K562 (cell line): ENCODE data around the gene FFAR1. TPM values are rescaled to one million over a fixed set of nuclear protein-coding genes. Genes with fewer than 3 reads are reported as not detected.

Experiments used
- ARID1B ChIP-seq: fragments of 450-650 bp; IDR thresholded peaks from 2 replicates; pipeline ENCODE4 v1.6.1; 2016; ENCODE audit warnings: antibody characterized with exemption, mild to moderate bottlenecking, inconsistent platforms
- ARNT ChIP-seq, 2 experiments: fragments of 450-650 bp; IDR thresholded peaks; 2 replicates each; pipeline ENCODE4 v1.6.1; 2016; ENCODE audit warnings: mild to moderate bottlenecking in 1 of 2
- CHCHD3 ChIP-seq: fragments of 250-450 bp; sonication (Bioruptor Pico); IDR thresholded peaks from 2 replicates; pipeline ENCODE4 v2.1.2; 2022; ENCODE audit warnings: mild to moderate bottlenecking
- CHD1 ChIP-seq: fragments of 200-600 bp; sonication (generic); IDR thresholded peaks from one replicate; pipeline ENCODE4 v1.6.1; 2012; ENCODE audit warnings: mild to moderate bottlenecking, moderate library complexity, low read length, inconsistent platforms
- ETV6 ChIP-seq, 3 experiments: fragments of 150-350 bp in 1 of 3; sonication (generic) in 1 of 3; formaldehyde crosslinking in 1 of 3; IDR thresholded peaks; 2 replicates each; pipeline versions ENCODE4 v1.6.1 to v1.8.0; 2014 to 2022; ENCODE audit warnings: borderline replicate concordance in 2 of 3, low read depth in 2 of 3, antibody characterized with exemption in 1 of 3, low read length in 1 of 3, mild to moderate bottlenecking in 1 of 3, missing genetic modification reagents in 1 of 3
- FOXA1 ChIP-seq: fragments of 450-650 bp; IDR thresholded peaks from 2 replicates; pipeline ENCODE4 v1.6.1; 2016; ENCODE audit warnings: mild to moderate bottlenecking, borderline replicate concordance
- GMEB1 ChIP-seq: fragments of 250-450 bp; sonication (Bioruptor Pico); IDR thresholded peaks from 2 replicates; pipeline ENCODE4 v1.4.0; 2020; ENCODE audit warnings: mild to moderate bottlenecking
- IRF9 ChIP-seq: fragments of 450-650 bp; IDR thresholded peaks from 2 replicates; pipeline ENCODE4 v1.6.1; 2016; ENCODE audit warnings: missing biosample characterization, missing genetic modification characterization
- L3MBTL2 ChIP-seq: fragments of 450-650 bp; IDR thresholded peaks from 2 replicates; pipeline ENCODE4 v1.6.1; 2016; ENCODE audit warnings: mild to moderate bottlenecking, moderate library complexity
- MAFF ChIP-seq: IDR thresholded peaks from 2 replicates; pipeline ENCODE4 v1.6.1; 2012; ENCODE audit warnings: low read length, improper control_type of control experiment
- MAZ ChIP-seq, 2 experiments: fragments of 450-650 bp in 1 of 2; sonication (generic) in 1 of 2; formaldehyde crosslinking; IDR thresholded peaks in 1 of 2; conservative IDR thresholded peaks in 1 of 2; 2 replicates each; pipeline versions ENCODE4 v1.4.0 to v1.5.0; 2020; ENCODE audit warnings: mild to moderate bottlenecking in 1 of 2, missing genetic modification reagents in 1 of 2
- MBD2 ChIP-seq: sonication (generic); IDR thresholded peaks from 2 replicates; pipeline ENCODE4 v1.6.1; 2016; ENCODE audit warnings: low read depth, borderline replicate concordance
- MLX ChIP-seq, 2 experiments: fragments of 450-650 bp in 1 of 2; sonication (generic) in 1 of 2; formaldehyde crosslinking; conservative IDR thresholded peaks; 2 replicates each; pipeline versions ENCODE4 v1.4.0 to v1.8.1; 2020 to 2022; ENCODE audit warnings: mild to moderate bottlenecking in 1 of 2, missing genetic modification reagents in 1 of 2
- MTA3 ChIP-seq: fragments of 450-650 bp; formaldehyde crosslinking; IDR thresholded peaks from 2 replicates; pipeline ENCODE4 v1.6.1; 2017; ENCODE audit warnings: mild to moderate bottlenecking, borderline replicate concordance
- NR2C1 ChIP-seq, 2 experiments: fragments of 450-650 bp; IDR thresholded peaks; 2 replicates each; pipeline ENCODE4 v1.6.1; 2017; ENCODE audit warnings: mild to moderate bottlenecking in 2 of 2, antibody characterized with exemption in 1 of 2, inconsistent platforms in 1 of 2, missing compliant biosample characterization in 1 of 2, missing genetic modification characterization in 1 of 2
- PATZ1 ChIP-seq: fragments of 250-450 bp; sonication (Bioruptor Pico); IDR thresholded peaks from 2 replicates; pipeline ENCODE4 v1.5.0; 2020; ENCODE audit warnings: mild to moderate bottlenecking, borderline replicate concordance
- PHTF2 ChIP-seq: fragments of 250-450 bp; sonication (Bioruptor Pico); IDR thresholded peaks from 2 replicates; pipeline ENCODE4 v1.5.0; 2021; ENCODE audit warnings: mild to moderate bottlenecking
- POU5F1 ChIP-seq: fragments of 150-350 bp; IDR thresholded peaks from 2 replicates; pipeline ENCODE4 v1.6.1; 2014; ENCODE audit warnings: borderline replicate concordance, low read length, low read depth, mild to moderate bottlenecking; ENCODE audit not compliant: partially characterized antibody
- STAG1 ChIP-seq: sonication (generic); formaldehyde crosslinking; IDR thresholded peaks from 2 replicates; pipeline ENCODE4 v1.5.0; 2020; ENCODE audit warnings: missing genetic modification reagents, borderline replicate concordance
- ZEB2 ChIP-seq: fragments of 450-650 bp; IDR thresholded peaks from 2 replicates; pipeline ENCODE4 v1.6.1; 2016
- ZNF75A ChIP-seq: fragments of 450-650 bp; formaldehyde crosslinking; IDR thresholded peaks from 2 replicates; pipeline ENCODE4 v1.4.0; 2020; ENCODE audit warnings: mild to moderate bottlenecking
- ZNF830 ChIP-seq: fragments of 250-450 bp; sonication (Bioruptor Pico); IDR thresholded peaks from 2 replicates; pipeline ENCODE4 v1.5.0; 2021; ENCODE audit warnings: mild to moderate bottlenecking
- polyA plus RNA-seq, 8 experiments: library from polyadenylated mRNA; depleted of rRNA in 4 of 8; stranded (reverse) in 5 of 8; unstranded in 3 of 8; fragments of >200 nt; fragmentation: Nextera tagmentation in 2 of 8; fragmentation: Illumina TruSeq in 1 of 8; extraction: Ambion mirVana in 2 of 8; extraction: Trizol in 1 of 8; gene quantifications; 2 replicates each; pipeline versions ENCODE4 v1.2.1 to v1.2.3, GENCODE V29; 2011 to 2014; ENCODE audit warnings: inconsistent platforms in 1 of 8, missing spikeins in 1 of 8
- total RNA-seq, 7 experiments: library from RNA; depleted of rRNA in 6 of 7; stranded (reverse); fragments of >200 nt in 6 of 7; fragmentation: Illumina TruSeq in 2 of 7; extraction: Trizol in 2 of 7; gene quantifications; 2 replicates each; pipeline versions ENCODE4 v1.2.1 to v1.2.3, GENCODE V29; 2011 to 2021; ENCODE audit warnings: low replicate concordance in 1 of 7

The FFAR1 gene
- total and polyA plus RNA-seq, 9 of the 15 experiments (the other 6 are each of a cell fraction or from before 2014, with no cell fraction given), result not detected

- TF ChIP-seq MLX (CRISPR knock-in tag; conservative IDR thresholded peaks at IDR 0.05) (no peak), CHCHD3 (CRISPR knock-in tag) (no peak), MTA3 (no peak), STAG1 (no peak), ETV6 (IDR thresholded peaks at IDR 0.05; ENCODE audit: borderline replicate concordance in 1 of 2, low read depth in 2 of 2, low read length in 1 of 2) (no peak), ETV6 (CRISPR knock-in tag; IDR thresholded peaks at IDR 0.05; ENCODE audit: borderline replicate concordance) (no peak), L3MBTL2 (peak; percentile 52; the same call in 1 of the 2 replicates), IRF9 (no peak), PHTF2 (no peak), MAZ (CRISPR knock-in tag; conservative IDR thresholded peaks at IDR 0.05 in 1 of 2, IDR thresholded peaks at IDR 0.05 in 1 of 2) (no peak), PATZ1 (0 out of 2 replicates have a peak, but pooled peaks have one; percentile 27), ZNF75A (CRISPR knock-in tag) (no peak), CHD1 (no peak), ZNF830 (0 out of 2 replicates have a peak, but pooled peaks have one; percentile 61), GMEB1 (CRISPR knock-in tag) (0 out of 2 replicates have a peak, but pooled peaks have one; percentile 8), ARNT (IDR thresholded peaks at IDR 0.05) (no peak), ARID1B (no peak), FOXA1 (no peak), MAFF (no peak), ZEB2 (no peak), NR2C1 (IDR thresholded peaks at IDR 0.05) (peak; percentile 53; the same call in 1 of the 2 replicates), NR2C1 (tag; IDR thresholded peaks at IDR 0.05) (peak; percentile 72), MBD2 (no peak), POU5F1 (no peak)
Observed at GRCh38 chr19:35317464-35318043, 30.1 kb upstream of the FFAR1 start (continued).
